Small intestine (tissue), 7 donors: ENCODE results near the gene FOXO3. TPM values are rescaled to one million over a fixed set of nuclear protein-coding genes. Genes with fewer than 3 reads are reported as not detected.
A peak's percentile ranks its signal among the peaks of the same experiment; 100 is the strongest.

ENCODE experiments used
- DNase-seq, 2 donors: peaks; one replicate each; pipeline versions ENCODE4 v3.0.0 to v3.0.0-alpha.2; 2013
- FAIRE-seq: peaks from 2 replicates; lab custom pipeline; 2012; peaks lifted over from hg19 to GRCh38; lab: Jason Lieb, UNC
- H3K27ac ChIP-seq, 3 donors: one replicate each; pipeline ENCODE4 v1.5.1; 2013; ENCODE audit warnings: low read length in 2 of 3, mild to moderate bottlenecking in 2 of 3, control low read depth in 1 of 3, inconsistent platforms in 1 of 3, low read depth in 1 of 3, moderate library complexity in 1 of 3
- H3K27me3 ChIP-seq, 3 donors: one replicate each; pipeline ENCODE4 v1.6.1; 2013; ENCODE audit warnings: low read length in 3 of 3, inconsistent platforms in 1 of 3; ENCODE audit not compliant: control insufficient read depth in 3 of 3, insufficient read depth in 3 of 3
- H3K36me3 ChIP-seq, 3 donors: one replicate each; pipeline ENCODE4 v1.6.1; 2013; ENCODE audit warnings: low read length in 3 of 3, inconsistent platforms in 1 of 3, low read depth in 1 of 3, mild to moderate bottlenecking in 1 of 3, moderate library complexity in 1 of 3; ENCODE audit not compliant: control insufficient read depth in 3 of 3, insufficient read depth in 2 of 3
- H3K4me1 ChIP-seq, 3 donors: one replicate each; pipeline ENCODE4 v1.6.1; 2013; ENCODE audit warnings: low read length in 2 of 3, inconsistent platforms in 1 of 3, low read depth in 1 of 3, mild to moderate bottlenecking in 1 of 3, moderate library complexity in 1 of 3; ENCODE audit not compliant: control insufficient read depth in 3 of 3, insufficient read depth in 2 of 3
- H3K4me3 ChIP-seq, 3 donors: one replicate each; pipeline ENCODE4 v1.5.1; 2013; ENCODE audit warnings: low read length in 3 of 3, control low read depth in 1 of 3, inconsistent platforms in 1 of 3, low read depth in 1 of 3, mild to moderate bottlenecking in 1 of 3, moderate library complexity in 1 of 3
- H3K9me3 ChIP-seq, 2 donors: one replicate each; pipeline ENCODE4 v1.6.1; 2013; ENCODE audit warnings: low read depth in 1 of 2, low read length in 1 of 2; ENCODE audit not compliant: control insufficient read depth in 2 of 2, insufficient read depth in 1 of 2
- WGBS, 3 donors: extraction: QIAGEN DNeasy Blood & Tissue Kit; methylation state at CpG; one replicate each; pipeline ENCODE4 v1.1.7; 2013; 5-methylcytosine and 5-hydroxymethylcytosine counted together
- polyA plus RNA-seq, 4 donors: library from polyadenylated mRNA; stranded (reverse) in 3 of 4; unstranded in 1 of 4; fragments of 200-250 nt in 3 of 4; fragments of 120-200 nt in 1 of 4; gene quantifications; one replicate each; pipeline versions ENCODE4 v1.2.1 to v1.2.3, GENCODE V29; 2013
- donor health status: healthy with polysubstance abuse.
- donor health status: control.
- donor health status: control.
- donor health status: Bipolar disorder and iron deficiency.
- donor health status: healthy.

The FOXO3 gene
- polyA plus RNA-seq, 4 donors = 8.7 to 40.4 (median 14.3) TPM

- FAIRE-seq = no peak
- Histone ChIP-seq H3K9me3 (peaks cover 0 to 7% of the 10 kb centered on the region in 2 donors), H3K27ac (no peak overlapping the region), H3K27me3 (no peaks in the 10 kb centered on the region), H3K4me1 (peaks cover 0 to 10% (median 0%) of the 10 kb centered on the region in 3 donors), H3K4me3 (no peak overlapping the region), H3K36me3 (no peaks in the 10 kb centered on the region)
- DNase-seq = no peak
- WGBS, 3 donors = 95 to 97% (median 95%) methylated on average over 7 of the region's 7 CpGs
Observed at GRCh38 chr6:108726726-108727339, 166.1 kb downstream of the FOXO3 start.

- Histone ChIP-seq H3K27ac (no peak overlapping the region), H3K4me3 (no peak overlapping the region), H3K9me3 (peaks cover 0 to 7% of the 10 kb centered on the region in 2 donors), H3K36me3 (peaks cover 0 to 3% (median 0%) of the 10 kb centered on the region in 3 donors), H3K27me3 (no peaks in the 10 kb centered on the region), H3K4me1 (peaks cover 0 to 18% (median under 1%) of the 10 kb centered on the region in 3 donors)
- DNase-seq = no peak
- no peak for FAIRE-seq
- WGBS, 3 donors = 74 to 83% (median 82%) methylated on average over 13 of the region's 13 CpGs
Observed at GRCh38 chr6:108727966-108728730, 167.4 kb downstream of the FOXO3 start.

DNA sequence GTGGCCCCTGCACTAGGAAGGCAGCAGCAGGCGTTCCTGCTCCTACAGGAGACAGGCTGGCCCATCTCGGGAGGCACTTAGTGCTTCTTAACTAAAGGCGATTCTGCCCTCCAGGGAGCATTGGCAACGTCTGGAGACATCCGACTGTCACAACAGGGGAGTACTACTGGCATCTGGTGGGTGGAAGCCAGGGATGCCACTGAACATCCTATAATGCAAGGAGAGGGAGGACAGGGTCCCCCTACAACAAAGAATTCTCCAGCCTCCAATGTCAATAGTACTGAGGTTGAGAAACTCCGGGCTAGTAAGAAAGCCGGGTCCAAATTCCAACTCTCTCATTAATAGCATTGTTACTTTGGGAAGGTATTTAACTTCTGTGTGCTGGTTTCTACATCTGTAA, 168.1 kb downstream of the FOXO3 start:
- Histone ChIP-seq H3K27me3 (no peaks in the 10 kb centered on the region), H3K4me3 (no peak overlapping the region), H3K36me3 (peaks cover 0 to 3% (median 0%) of the 10 kb centered on the region in 3 donors), H3K4me1 (peaks cover 0 to 25% (median 7%) of the 10 kb centered on the region in 3 donors), H3K27ac (no peak overlapping the region), H3K9me3 (peaks cover 0 to 7% of the 10 kb centered on the region in 2 donors)
- peak; percentile 33 to 81 for DNase-seq
- WGBS, 3 donors = 56 to 81% (median 73%) methylated on average over 7 of the region's 7 CpGs
- FAIRE-seq = no peak

DNA sequence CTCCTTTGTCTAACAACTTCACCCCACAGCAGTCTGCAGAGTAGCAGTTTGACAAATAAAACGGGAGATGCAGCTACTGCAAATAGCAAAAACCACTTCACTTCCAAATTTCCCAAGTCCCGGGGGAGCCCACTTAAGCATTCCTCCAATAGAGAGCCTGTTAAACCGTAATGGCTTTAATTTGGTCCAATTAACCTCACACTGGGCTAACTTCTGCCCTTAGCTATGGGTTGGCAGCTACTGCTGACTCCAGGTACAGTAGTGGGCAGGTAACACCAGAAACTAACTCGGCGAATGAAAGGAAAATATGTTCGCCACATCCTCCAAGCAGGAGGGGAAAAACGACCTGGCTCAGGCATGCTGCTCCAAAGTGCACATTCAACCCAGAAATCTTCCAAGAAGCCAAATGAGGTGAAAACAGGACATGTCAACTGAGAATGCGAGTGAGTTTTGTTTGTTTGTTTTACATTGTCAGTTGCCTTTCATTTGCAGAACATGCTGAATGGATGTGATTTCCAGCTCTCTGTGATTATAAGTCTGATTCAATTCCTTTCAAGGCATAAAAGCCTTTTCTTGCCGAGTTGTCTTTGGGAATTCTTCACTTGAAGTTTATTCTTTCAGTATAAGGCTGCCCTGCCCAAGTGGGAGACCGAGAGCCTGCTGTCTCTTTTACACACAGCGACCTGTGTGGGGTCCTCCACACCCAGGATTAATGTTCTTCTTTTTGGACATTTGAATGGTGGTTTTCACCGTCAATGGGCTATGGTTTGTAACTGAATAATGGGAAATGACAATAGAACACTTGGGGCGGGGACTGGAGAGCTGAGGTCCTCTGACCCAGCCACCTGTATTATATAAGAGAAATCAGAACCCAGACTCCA, 170.2 kb downstream of the FOXO3 start:
- DNase-seq (no peak), FAIRE-seq (no peak)
- H3K4me3 ChIP-seq = no peak overlapping the region
- no peaks in the 10 kb centered on the region for H3K9me3 ChIP-seq
- H3K4me1 ChIP-seq = peaks cover 3 to 44% (median 8%) of the 10 kb centered on the region in 3 donors
- H3K27me3 ChIP-seq = no peaks in the 10 kb centered on the region
- no peak overlapping the region for H3K27ac ChIP-seq
- WGBS, 3 donors = 65 to 78% (median 72%) methylated on average over 13 of the region's 13 CpGs
- H3K36me3 ChIP-seq = peaks cover 0 to 3% (median 0%) of the 10 kb centered on the region in 3 donors

DNA sequence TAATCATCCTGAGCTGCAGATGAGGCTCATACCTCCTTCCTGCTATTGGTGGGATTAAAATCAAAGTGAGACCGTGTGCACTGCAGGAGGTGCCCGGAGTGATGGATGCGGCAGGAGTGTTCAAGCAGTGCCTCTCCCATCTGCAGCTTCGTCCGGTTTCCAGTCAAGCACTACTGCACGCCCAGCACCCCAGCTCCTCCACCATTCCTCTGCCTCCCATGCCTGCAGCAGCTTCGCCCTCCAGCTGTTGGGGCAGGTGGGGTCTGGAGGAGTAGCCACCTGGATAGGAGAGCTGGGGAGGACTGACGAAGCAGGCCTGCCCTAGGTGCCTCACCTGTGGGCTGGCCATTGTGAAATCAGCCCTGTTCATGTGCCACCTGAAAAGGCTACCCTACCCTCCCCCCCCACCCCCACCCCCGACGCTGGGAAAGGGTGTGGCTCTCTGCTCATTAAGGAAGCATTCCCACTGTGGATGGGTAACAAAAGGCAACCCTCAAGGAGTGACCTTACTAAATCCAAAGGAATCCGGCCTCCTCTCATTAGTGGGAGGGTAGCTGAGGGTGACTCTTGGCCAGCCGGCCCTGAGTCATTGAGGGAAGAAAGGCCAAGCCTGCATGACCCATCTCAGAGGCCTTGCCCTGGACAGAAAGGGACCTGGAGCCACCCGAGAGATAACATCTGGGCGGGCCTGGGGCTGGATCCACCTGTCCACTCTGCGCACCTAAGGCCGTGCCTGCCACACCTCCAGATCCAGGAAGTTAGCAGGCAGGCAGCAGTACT, 171.6 kb downstream of the FOXO3 start:
- Histone ChIP-seq H3K4me3 (no peak overlapping the region), H3K4me1 (peaks cover 6 to 45% (median 10%) of the 10 kb centered on the region in 3 donors), H3K27ac (peak overlapping the region in 2 of 3 donors; percentile 79 to 92), H3K27me3 (no peaks in the 10 kb centered on the region), H3K9me3 (no peaks in the 10 kb centered on the region), H3K36me3 (peaks cover 0 to 3% (median 0%) of the 10 kb centered on the region in 3 donors)
- FAIRE-seq (no peak), DNase-seq (peak; percentile 51 to 77)
- WGBS, 3 donors = 60 to 78% (median 74%) methylated on average over 16 of the region's 16 CpGs

- no peak for DNase-seq
- Histone ChIP-seq H3K27me3 (no peaks in the 10 kb centered on the region), H3K36me3 (peaks cover 0 to 3% (median 0%) of the 10 kb centered on the region in 3 donors), H3K4me3 (no peak overlapping the region), H3K4me1 (peaks cover 6 to 45% (median 10%) of the 10 kb centered on the region in 3 donors), H3K27ac (peak overlapping the region; percentile 27 to 92 (median 79)), H3K9me3 (no peaks in the 10 kb centered on the region)
- no peak for FAIRE-seq
- WGBS, 3 donors = 75 to 95% (median 94%) methylated on average over 1 of the region's 1 CpG
Observed at GRCh38 chr6:108733051-108733450, 172.3 kb downstream of the FOXO3 start.

DNA sequence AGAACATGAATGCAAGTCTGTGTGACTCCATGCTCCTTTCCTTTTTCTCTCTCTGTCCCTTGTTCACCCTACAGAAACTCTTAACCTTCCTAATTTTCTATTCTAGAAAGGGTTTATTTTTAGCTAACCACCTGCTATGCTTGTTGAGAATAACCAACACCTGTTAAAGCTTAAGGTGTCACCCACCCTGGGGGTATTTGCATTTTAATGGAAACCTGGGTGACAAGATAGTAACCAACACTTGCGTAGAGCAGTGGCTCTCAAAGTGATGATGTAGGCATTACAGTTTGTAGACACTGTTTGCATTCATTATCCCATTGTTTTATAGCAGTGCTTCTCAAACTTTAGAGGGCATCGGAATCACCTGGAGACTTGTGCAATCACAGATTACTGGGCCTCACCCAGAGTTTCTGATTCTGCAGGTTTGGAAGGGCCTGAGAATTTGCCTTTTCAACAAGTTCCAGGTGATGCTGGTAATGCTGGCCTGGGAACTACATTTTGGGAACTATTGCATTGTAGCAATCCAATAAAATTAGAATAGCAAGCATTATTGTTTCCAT, 173.1 kb downstream of the FOXO3 start:
- Histone ChIP-seq H3K4me1 (peaks cover 6 to 41% (median 10%) of the 10 kb centered on the region in 3 donors), H3K36me3 (peaks cover 0 to 3% (median 0%) of the 10 kb centered on the region in 3 donors), H3K4me3 (no peak overlapping the region), H3K27me3 (no peaks in the 10 kb centered on the region), H3K27ac (peak overlapping the region; percentile 19 to 92 (median 79)), H3K9me3 (no peaks in the 10 kb centered on the region)
- no peak for FAIRE-seq
- 32 to 78% (median 49%) methylated on average over 2 of the region's 2 CpGs for WGBS, 3 donors
- DNase-seq = peak in 1 of 2 donors; percentile 59
